Activated naive CD4-positive, alpha-beta T cell treated with anti-CD3 and anti-CD28 coated beads for 36 hours (primary cell): ENCODE measurements around the gene AMPD2. TPM values are rescaled to one million over a fixed set of nuclear protein-coding genes. Genes with fewer than 3 reads are reported as not detected.
"Not testable (repeated sequence)": the region's sequence is repeated elsewhere in the genome, so short reads cannot be mapped to it uniquely, and the experiment has no call there.

Experiments
- CTCF ChIA-PET: fragments of 350-600 bp; sonication (Branson Sonifier 250); formaldehyde crosslinking; loops from one replicate; lab custom pipeline; 2021; ENCODE audit warnings: antibody characterized with exemption; lab: Charles Lee
- DNase-seq: peaks from one replicate; pipeline ENCODE4 v3.0.0-alpha.2; 2020
- H3K27ac Mint-ChIP-seq: one replicate; pipeline ENCODE4 v1.8.0; 2021; ENCODE audit warnings: mild to moderate bottlenecking, mixed read lengths
- H3K27me3 Mint-ChIP-seq: one replicate; pipeline ENCODE4 v1.8.0; 2021; ENCODE audit warnings: low read depth, mixed read lengths
- H3K36me3 Mint-ChIP-seq: one replicate; pipeline ENCODE4 v1.8.0; 2021; ENCODE audit warnings: low read depth, mixed read lengths
- H3K4me1 Mint-ChIP-seq: one replicate; pipeline ENCODE4 v1.8.0; 2021; ENCODE audit warnings: low read depth, mixed read lengths
- H3K4me3 Mint-ChIP-seq: one replicate; pipeline ENCODE4 v1.8.0; 2021; ENCODE audit warnings: mild to moderate bottlenecking, moderate library complexity, mixed read lengths
- H3K9me3 Mint-ChIP-seq: one replicate; pipeline ENCODE4 v1.8.0; 2021; ENCODE audit warnings: mixed read lengths
- intact Hi-C: fragments of 100-400 bp; cut with micrococcal nuclease; formaldehyde crosslinking; loops from one replicate; pipeline ENCODE4 v1.15.1; 2023
- total RNA-seq, 2 experiments: library from RNA; stranded (reverse); gene quantifications; one replicate each; pipeline ENCODE4 v1.2.3, GENCODE V29; 2021

AMPD2 gene
- total RNA-seq, 2 experiments from 2014 or later = 41.3 to 56.9 TPM

DNA sequence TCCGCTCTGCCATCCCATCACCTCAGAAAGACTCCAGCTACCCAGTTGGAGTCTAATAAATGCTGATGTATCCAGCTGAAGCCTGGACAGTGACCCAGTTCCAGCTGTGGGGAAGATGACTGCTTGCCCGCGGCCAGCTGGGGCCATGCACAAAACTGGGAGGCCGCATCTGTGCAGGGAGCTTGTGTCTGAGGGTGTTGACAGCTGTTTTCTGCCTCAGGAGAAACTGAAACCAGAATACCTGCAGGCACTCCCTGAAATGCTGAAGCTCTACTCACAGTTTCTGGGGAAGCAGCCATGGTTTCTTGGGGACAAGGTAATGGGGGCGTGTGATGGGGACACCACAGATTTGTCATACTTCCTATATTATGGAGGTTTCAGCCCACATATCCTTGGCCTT is 51.4 kb downstream of the AMPD2 start:
- no peak for DNase-seq
- intact Hi-C loops = no loop called here
- Mint-ChIP-seq H3K4me3 (no peak overlapping the region), H3K27me3 (no peaks in the 10 kb centered on the region), H3K36me3 (no peaks in the 10 kb centered on the region), H3K4me1 (peaks cover 17% of the 10 kb centered on the region), H3K9me3 (no peaks in the 10 kb centered on the region), H3K27ac (no peak overlapping the region)
- CTCF ChIA-PET = interaction anchor here (0.6 to 2.2 kb wide), 5 partner anchors 10 to 314 kb away, joined by 3 to 13 read pairs (median 5); partner anchors contain the start of gene AHCYL1

DNA sequence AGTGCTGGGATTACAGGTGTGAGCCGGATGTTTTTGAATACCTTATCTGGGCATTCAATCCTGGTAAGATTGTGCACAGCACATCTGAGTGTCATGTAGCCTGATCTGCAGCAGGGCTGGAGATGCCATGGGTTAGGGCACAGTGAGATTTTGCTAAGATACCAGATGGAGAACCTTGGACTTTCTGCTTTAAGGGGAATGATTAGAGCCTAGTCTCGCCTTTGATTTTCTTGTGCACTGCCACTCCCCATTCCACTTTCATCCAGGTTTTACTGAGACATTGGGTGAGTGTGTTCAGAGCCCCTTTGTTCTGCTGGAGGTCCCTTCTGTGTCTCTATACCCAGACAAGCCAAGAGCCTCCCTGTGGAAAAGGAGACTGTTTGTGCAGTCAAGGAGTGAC is 54.2 kb downstream of the AMPD2 start:
- H3K4me1 Mint-ChIP-seq, H3K9me3 Mint-ChIP-seq, DNase-seq, intact Hi-C loops, H3K27ac Mint-ChIP-seq, H3K27me3 Mint-ChIP-seq, H3K4me3 Mint-ChIP-seq, H3K36me3 Mint-ChIP-seq: not testable (repeated sequence)
- CTCF ChIA-PET = interaction anchor here (0.7 to 2.2 kb wide), 2 partner anchors 33 to 141 kb away, joined by 3 to 5 read pairs; no protein-coding TSS in a partner anchor

- H3K9me3 Mint-ChIP-seq, intact Hi-C loops, H3K27ac Mint-ChIP-seq, CTCF ChIA-PET, H3K4me1 Mint-ChIP-seq, H3K4me3 Mint-ChIP-seq, DNase-seq, H3K27me3 Mint-ChIP-seq, H3K36me3 Mint-ChIP-seq: not testable (repeated sequence)
These were observed 57.2 kb downstream of the AMPD2 start for GRCh38 chr1:109676683-109677381.

DNA sequence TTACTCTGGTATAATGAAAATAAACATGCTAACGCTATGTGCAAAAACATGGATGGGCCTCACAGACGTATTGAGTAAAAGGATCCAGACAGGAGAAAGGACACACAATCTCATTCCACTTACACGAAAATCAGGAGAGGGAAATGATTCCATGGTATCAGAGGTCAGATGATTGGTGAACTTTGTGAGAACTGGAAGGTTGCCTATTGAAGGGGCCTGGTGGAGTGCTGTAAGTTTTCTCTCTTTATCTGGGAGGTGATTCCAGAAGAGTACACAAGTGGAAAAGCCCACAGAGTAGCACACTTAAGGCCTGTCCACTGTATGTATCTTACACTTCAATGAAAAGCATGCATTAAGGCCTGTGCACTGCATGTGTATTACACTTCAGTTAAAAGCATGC is 57.8 kb downstream of the AMPD2 start:
- Mint-ChIP-seq H3K4me3 (no peak overlapping the region), H3K9me3 (no peaks in the 10 kb centered on the region), H3K27ac (no peak overlapping the region), H3K27me3 (no peaks in the 10 kb centered on the region), H3K36me3 (no peaks in the 10 kb centered on the region), H3K4me1 (no peaks in the 10 kb centered on the region)
- intact Hi-C loops = no loop called here
- no peak for DNase-seq
- CTCF ChIA-PET = no interaction called here

- intact Hi-C loops, H3K4me3 Mint-ChIP-seq, H3K27ac Mint-ChIP-seq, DNase-seq, CTCF ChIA-PET, H3K27me3 Mint-ChIP-seq, H3K36me3 Mint-ChIP-seq, H3K9me3 Mint-ChIP-seq, H3K4me1 Mint-ChIP-seq: not testable (repeated sequence)
These were observed 59.0 kb downstream of the AMPD2 start for GRCh38 chr1:109678637-109679036.

Other genes starting within 250 kb of the AMPD2 start
- gene SORT1, start 221.9 kb upstream of the AMPD2 start, total RNA-seq = under 1 TPM; 0.32 to 0.33 TPM
- 100 to 1,000 TPM; 181 to 202 TPM for gene PSMA5, start 193.4 kb upstream of the AMPD2 start, total RNA-seq
- under 1 TPM in 1 of 2 experiments, not detected in 1; 0.05 TPM for gene SYPL2, start 153.3 kb upstream of the AMPD2 start, total RNA-seq
- gene ATXN7L2, start 135.9 kb upstream of the AMPD2 start, total RNA-seq = 10 to 100 TPM; 15.2 to 16.4 TPM
- 1 to 10 TPM; 6.6 to 8.5 TPM for gene CYB561D1, start 125.7 kb upstream of the AMPD2 start, total RNA-seq
- 1 to 10 TPM; 1.5 to 1.7 TPM for gene AMIGO1, start 110.1 kb upstream of the AMPD2 start, total RNA-seq
- gene GPR61, start 80.0 kb upstream of the AMPD2 start, total RNA-seq = under 1 TPM in 1 of 2 experiments, not detected in 1; 0.31 TPM
- gene GNAI3, start 71.2 kb upstream of the AMPD2 start, total RNA-seq = 1 to 10 TPM; 8.0 to 8.5 TPM
- under 1 TPM; 0.22 to 0.50 TPM for gene GNAT2, start 221 bp upstream of the AMPD2 start, total RNA-seq
- gene GSTM4, start 36.3 kb downstream of the AMPD2 start, total RNA-seq = 1 to 10 TPM; 8.8 to 9.9 TPM
- 10 to 100 TPM; 14.2 to 14.3 TPM for gene GSTM2, start 48.2 kb downstream of the AMPD2 start, total RNA-seq
- not detected for gene GSTM1, start 68.0 kb downstream of the AMPD2 start, total RNA-seq
- not detected for gene GSTM5, start 92.4 kb downstream of the AMPD2 start, total RNA-seq
- gene GSTM3, start 121.2 kb downstream of the AMPD2 start, total RNA-seq = 1 to 10 TPM; 4.7 to 4.8 TPM
- not detected for gene EPS8L3, start 144.1 kb downstream of the AMPD2 start, total RNA-seq